Coronary artery (tissue), 2 donors: ENCODE data around the gene MKRN1.
"Not testable (repeated sequence)": the region's sequence is repeated elsewhere in the genome, so short reads cannot be mapped to it uniquely, and the experiment has no call there.

Experiments
- DNase-seq: peaks from one replicate; pipeline ENCODE4 v3.0.0-alpha.2; 2017; ENCODE audit warnings: low spot score
- H3K27ac ChIP-seq, 2 donors: fragments of 200-600 bp; sonication (generic); one replicate each; pipeline ENCODE4 v1.5.1; 2016 to 2019
- H3K4me3 ChIP-seq: fragments of 200-600 bp; sonication (generic); 2 replicates; pipeline ENCODE4 v1.5.1; 2016; ENCODE audit warnings: mild to moderate bottlenecking, moderate library complexity
- CTCF ChIP-seq: fragments of 200-600 bp; sonication (generic); IDR thresholded peaks from one replicate; pipeline ENCODE4 v1.5.1; 2019; ENCODE audit warnings: antibody characterized with exemption

MKRN1 gene

GRCh38 chr7:140518370-140519006, 39.2 kb upstream of the MKRN1 start:
- peak overlapping the region; percentile 22 for H3K4me3 ChIP-seq
- H3K27ac ChIP-seq, result peak overlapping the region in 1 of 2 donors; percentile 70
- no peak for DNase-seq
- no peak for TF ChIP-seq CTCF

GRCh38 chr7:140517546-140518369, 38.5 kb upstream of the MKRN1 start:
- Histone ChIP-seq H3K27ac (peak overlapping the region in 1 of 2 donors; percentile 70), H3K4me3 (peak overlapping the region; percentile 22)
- DNase-seq, result peak; percentile 90
- peak; percentile 68 for TF ChIP-seq CTCF

GRCh38 chr7:140512317-140513000, 33.2 kb upstream of the MKRN1 start:
- no peak for DNase-seq
- no peak overlapping the region for H3K27ac ChIP-seq

GRCh38 chr7:140509789-140510188, 30.5 kb upstream of the MKRN1 start:
- TF ChIP-seq CTCF, result no peak
- H3K27ac ChIP-seq, result no peak overlapping the region
- DNase-seq, result no peak

More at GRCh38 chr7:140512317-140513000, 33.2 kb upstream of the MKRN1 start:
- H3K4me3 ChIP-seq, result no peak overlapping the region
- TF ChIP-seq CTCF, result no peak

GRCh38 chr7:140507556-140507955, 28.3 kb upstream of the MKRN1 start:
- H3K27ac ChIP-seq, result peak overlapping the region in 1 of 2 donors; percentile 72
- H3K4me3 ChIP-seq, DNase-seq: not testable (repeated sequence)

More at GRCh38 chr7:140509789-140510188, 30.5 kb upstream of the MKRN1 start:
- H3K4me3 ChIP-seq, result no peak overlapping the region

GRCh38 chr7:140506788-140507464, 27.6 kb upstream of the MKRN1 start:
- H3K27ac ChIP-seq, result peak overlapping the region; percentile 72 to 74
- H3K4me3 ChIP-seq, result no peak overlapping the region
- DNase-seq, result no peak
- TF ChIP-seq CTCF, result no peak

GRCh38 chr7:140501966-140502365, 22.7 kb upstream of the MKRN1 start:
- DNase-seq, result no peak
- Histone ChIP-seq H3K4me3 (no peak overlapping the region), H3K27ac (no peak overlapping the region)
- TF ChIP-seq CTCF, result no peak

GRCh38 chr7:140497807-140498206, 18.5 kb upstream of the MKRN1 start:
- H3K4me3 ChIP-seq, H3K27ac ChIP-seq, DNase-seq: not testable (repeated sequence)
